Retinal pigment epithelial cell (primary cell): ENCODE data around the gene GMDS.

Experiments used
- DNase-seq: peaks from one replicate; pipeline ENCODE4 v3.0.0-alpha.2; 2010; ENCODE audit warnings: low read depth
- H3K4me3 ChIP-seq: 2 replicates; pipeline ENCODE4 v1.5.1; 2011; ENCODE audit warnings: mild to moderate bottlenecking, low read length, control low read depth, moderate library complexity
- TF ChIP-seq, protein P1 (sequence below): conservative IDR thresholded peaks from 2 replicates; pipeline ENCODE4 v1.5.1; 2011; ENCODE audit warnings: low read depth, low read length, control low read depth, inconsistent platforms

GMDS gene

DNA sequence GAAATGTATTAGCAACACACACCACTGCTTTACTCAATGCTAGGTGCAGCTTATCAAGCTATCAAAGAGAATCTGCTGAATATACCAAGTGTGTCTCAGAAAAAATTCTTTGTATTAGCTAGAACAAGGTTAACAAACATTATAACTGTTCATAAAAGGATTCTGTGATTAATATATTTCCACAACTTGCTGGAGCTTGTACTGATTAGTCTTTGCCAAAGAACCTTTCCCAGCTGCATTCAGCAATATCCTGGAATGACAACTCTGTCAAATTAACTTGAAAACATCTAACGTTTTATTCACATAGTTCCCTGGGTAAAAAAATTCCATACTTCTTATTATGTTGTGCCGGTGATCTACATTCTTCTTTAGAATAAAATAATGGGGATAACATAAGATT, 383.0 kb downstream of the GMDS start:
- TF ChIP-seq, protein P1, sequence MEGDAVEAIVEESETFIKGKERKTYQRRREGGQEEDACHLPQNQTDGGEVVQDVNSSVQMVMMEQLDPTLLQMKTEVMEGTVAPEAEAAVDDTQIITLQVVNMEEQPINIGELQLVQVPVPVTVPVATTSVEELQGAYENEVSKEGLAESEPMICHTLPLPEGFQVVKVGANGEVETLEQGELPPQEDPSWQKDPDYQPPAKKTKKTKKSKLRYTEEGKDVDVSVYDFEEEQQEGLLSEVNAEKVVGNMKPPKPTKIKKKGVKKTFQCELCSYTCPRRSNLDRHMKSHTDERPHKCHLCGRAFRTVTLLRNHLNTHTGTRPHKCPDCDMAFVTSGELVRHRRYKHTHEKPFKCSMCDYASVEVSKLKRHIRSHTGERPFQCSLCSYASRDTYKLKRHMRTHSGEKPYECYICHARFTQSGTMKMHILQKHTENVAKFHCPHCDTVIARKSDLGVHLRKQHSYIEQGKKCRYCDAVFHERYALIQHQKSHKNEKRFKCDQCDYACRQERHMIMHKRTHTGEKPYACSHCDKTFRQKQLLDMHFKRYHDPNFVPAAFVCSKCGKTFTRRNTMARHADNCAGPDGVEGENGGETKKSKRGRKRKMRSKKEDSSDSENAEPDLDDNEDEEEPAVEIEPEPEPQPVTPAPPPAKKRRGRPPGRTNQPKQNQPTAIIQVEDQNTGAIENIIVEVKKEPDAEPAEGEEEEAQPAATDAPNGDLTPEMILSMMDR = no peak
- no peak for DNase-seq
- H3K4me3 ChIP-seq = no peak overlapping the region

GRCh38 chr6:1860756-1861348, 384.6 kb downstream of the GMDS start:
- DNase-seq = no peak
- TF ChIP-seq, protein P1 = no peak

DNA sequence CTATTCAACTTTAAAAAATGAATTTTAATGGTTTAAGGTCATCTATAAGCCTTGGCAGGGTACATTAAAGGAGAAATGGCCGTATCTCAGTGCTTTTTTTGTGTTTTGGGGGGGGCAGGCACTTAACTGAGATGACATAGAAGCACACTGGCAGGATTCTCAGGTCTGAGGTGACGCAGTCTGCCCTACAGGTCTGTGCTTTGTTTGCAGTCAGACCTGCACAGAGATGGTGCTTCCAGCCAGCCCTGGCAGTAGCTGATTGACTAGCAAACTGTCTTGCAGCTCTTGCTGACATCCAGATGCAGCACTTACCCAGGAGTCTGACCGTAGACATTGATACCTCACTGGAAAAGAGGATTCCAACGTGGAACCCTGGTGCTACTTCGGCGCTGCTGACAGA, 386.5 kb downstream of the GMDS start:
- no peak overlapping the region for H3K4me3 ChIP-seq
- no peak for DNase-seq
- TF ChIP-seq, protein P1 = no peak

More at GRCh38 chr6:1860756-1861348, 384.6 kb downstream of the GMDS start:
- no peak overlapping the region for H3K4me3 ChIP-seq

- no peak overlapping the region for H3K4me3 ChIP-seq
- no peak for DNase-seq
- TF ChIP-seq, protein P1 = no peak
These were observed 387.2 kb downstream of the GMDS start for GRCh38 chr6:1858196-1858595.

- TF ChIP-seq, protein P1 = no peak
- no peak for DNase-seq
- no peak overlapping the region for H3K4me3 ChIP-seq
These were observed 389.0 kb downstream of the GMDS start for GRCh38 chr6:1856381-1856780.

- TF ChIP-seq, protein P1 = no peak
- DNase-seq = no peak
- H3K4me3 ChIP-seq = no peak overlapping the region
These were observed 389.5 kb downstream of the GMDS start for GRCh38 chr6:1855890-1856289.

- H3K4me3 ChIP-seq = no peak overlapping the region
- TF ChIP-seq, protein P1 = no peak
- no peak for DNase-seq
These were observed 391.1 kb downstream of the GMDS start for GRCh38 chr6:1854296-1854695.
